Central memory CD8-positive, alpha-beta T cell (primary cell): ENCODE measurements around the gene CCDC149.
"Not testable (repeated sequence)": the region's sequence is repeated elsewhere in the genome, so short reads cannot be mapped to it uniquely, and the experiment has no call there.

ENCODE experiments used
- ATAC-seq: fragments of 150-1000 bp; cut with Tn5 transposase; replicated peaks from 2 replicates; pipeline ENCODE4 v1.10.0; 2022; ENCODE audit warnings: mild to moderate bottlenecking, moderate FRiP score, moderate number of reproducible peaks; ENCODE audit not compliant: poor library complexity, severe bottlenecking; ENCODE audit errors: extremely low read depth
- DNase-seq, 2 donors: peaks; one replicate each; pipeline ENCODE4 v3.0.0; 2021; ENCODE audit warnings: low spot score in 2 of 2
- H3K27ac Mint-ChIP-seq: one replicate; pipeline ENCODE4 v1.8.0; 2022; ENCODE audit warnings: low read depth, mild to moderate bottlenecking, moderate library complexity, mixed read lengths
- H3K27me3 Mint-ChIP-seq: one replicate; pipeline ENCODE4 v1.8.0; 2022; ENCODE audit warnings: mixed read lengths
- H3K36me3 Mint-ChIP-seq: one replicate; pipeline ENCODE4 v1.8.0; 2022; ENCODE audit warnings: mild to moderate bottlenecking, moderate library complexity, mixed read lengths; ENCODE audit not compliant: insufficient read depth
- H3K4me1 Mint-ChIP-seq: one replicate; pipeline ENCODE4 v1.8.0; 2022; ENCODE audit warnings: mixed read lengths
- H3K4me3 Mint-ChIP-seq: one replicate; pipeline ENCODE4 v1.8.0; 2022; ENCODE audit warnings: mild to moderate bottlenecking, moderate library complexity, mixed read lengths
- H3K9me3 Mint-ChIP-seq: one replicate; pipeline ENCODE4 v1.8.0; 2022; ENCODE audit warnings: mixed read lengths

Gene CCDC149

GRCh38 chr4:24910499-24910898 is 2.3 kb downstream of the CCDC149 start:
- Mint-ChIP-seq H3K27me3 (peaks cover 45% of the 10 kb centered on the region), H3K4me3 (no peak overlapping the region)

GRCh38 chr4:24909606-24910005 is 3.2 kb downstream of the CCDC149 start:
- Mint-ChIP-seq H3K27me3 (peaks cover 40% of the 10 kb centered on the region), H3K9me3 (peaks cover 14% of the 10 kb centered on the region)
- H3K27ac Mint-ChIP-seq, DNase-seq, ATAC-seq, H3K4me1 Mint-ChIP-seq, H3K36me3 Mint-ChIP-seq, H3K4me3 Mint-ChIP-seq: not testable (repeated sequence)

More at GRCh38 chr4:24910499-24910898, 2.3 kb downstream of the CCDC149 start:
- no peaks in the 10 kb centered on the region for H3K36me3 Mint-ChIP-seq
- peaks cover 14% of the 10 kb centered on the region for H3K9me3 Mint-ChIP-seq
- H3K4me1 Mint-ChIP-seq = no peaks in the 10 kb centered on the region
- no peak for DNase-seq
- no peak for ATAC-seq
- no peak overlapping the region for H3K27ac Mint-ChIP-seq

GRCh38 chr4:24897639-24898038 is 15.2 kb downstream of the CCDC149 start:
- no peak for ATAC-seq
- no peaks in the 10 kb centered on the region for H3K27me3 Mint-ChIP-seq
- H3K9me3 Mint-ChIP-seq = no peaks in the 10 kb centered on the region
- no peak overlapping the region for H3K4me3 Mint-ChIP-seq
- no peaks in the 10 kb centered on the region for H3K4me1 Mint-ChIP-seq
- H3K27ac Mint-ChIP-seq = no peak overlapping the region
- no peaks in the 10 kb centered on the region for H3K36me3 Mint-ChIP-seq
- no peak for DNase-seq

GRCh38 chr4:24896977-24897376 is 15.9 kb downstream of the CCDC149 start:
- Mint-ChIP-seq H3K4me1 (no peaks in the 10 kb centered on the region), H3K9me3 (no peaks in the 10 kb centered on the region), H3K27me3 (no peaks in the 10 kb centered on the region), H3K4me3 (no peak overlapping the region), H3K27ac (no peak overlapping the region), H3K36me3 (no peaks in the 10 kb centered on the region)
- no peak for ATAC-seq
- no peak for DNase-seq

- H3K9me3 Mint-ChIP-seq = no peaks in the 10 kb centered on the region
- ATAC-seq (no peak), DNase-seq (no peak)
- H3K27ac Mint-ChIP-seq = no peak overlapping the region
- no peaks in the 10 kb centered on the region for H3K27me3 Mint-ChIP-seq
- no peaks in the 10 kb centered on the region for H3K36me3 Mint-ChIP-seq
- H3K4me3 Mint-ChIP-seq = no peak overlapping the region
- H3K4me1 Mint-ChIP-seq = no peaks in the 10 kb centered on the region
These were observed 16.8 kb downstream of the CCDC149 start for GRCh38 chr4:24896056-24896455.

GRCh38 chr4:24895461-24895860 is 17.4 kb downstream of the CCDC149 start:
- ATAC-seq = no peak

GRCh38 chr4:24894846-24895245 is 18.0 kb downstream of the CCDC149 start:
- DNase-seq = no peak
- Mint-ChIP-seq H3K36me3 (no peaks in the 10 kb centered on the region), H3K4me3 (no peak overlapping the region), H3K9me3 (no peaks in the 10 kb centered on the region), H3K27me3 (no peaks in the 10 kb centered on the region), H3K27ac (no peak overlapping the region), H3K4me1 (no peaks in the 10 kb centered on the region)
- ATAC-seq = no peak

More at GRCh38 chr4:24895461-24895860, 17.4 kb downstream of the CCDC149 start:
- H3K27me3 Mint-ChIP-seq = no peaks in the 10 kb centered on the region
- no peaks in the 10 kb centered on the region for H3K36me3 Mint-ChIP-seq
- H3K27ac Mint-ChIP-seq = no peak overlapping the region
- H3K4me1 Mint-ChIP-seq = no peaks in the 10 kb centered on the region
- DNase-seq = no peak
- H3K9me3 Mint-ChIP-seq = no peaks in the 10 kb centered on the region
- no peak overlapping the region for H3K4me3 Mint-ChIP-seq

- no peak for ATAC-seq
- Mint-ChIP-seq H3K36me3 (no peaks in the 10 kb centered on the region), H3K27me3 (no peaks in the 10 kb centered on the region), H3K27ac (no peak overlapping the region), H3K4me1 (no peaks in the 10 kb centered on the region), H3K4me3 (no peak overlapping the region), H3K9me3 (no peaks in the 10 kb centered on the region)
- no peak for DNase-seq
These were observed 18.6 kb downstream of the CCDC149 start for GRCh38 chr4:24894243-24894642.

- peaks cover 5% of the 10 kb centered on the region for H3K27me3 Mint-ChIP-seq
- no peaks in the 10 kb centered on the region for H3K36me3 Mint-ChIP-seq
- H3K4me3 Mint-ChIP-seq = no peak overlapping the region
- ATAC-seq (no peak), DNase-seq (no peak)
- no peaks in the 10 kb centered on the region for H3K9me3 Mint-ChIP-seq
- no peaks in the 10 kb centered on the region for H3K4me1 Mint-ChIP-seq
- no peak overlapping the region for H3K27ac Mint-ChIP-seq
These were observed 20.1 kb downstream of the CCDC149 start for GRCh38 chr4:24892778-24893177.

GRCh38 chr4:24892278-24892677 is 20.6 kb downstream of the CCDC149 start:
- ATAC-seq (no peak), DNase-seq (no peak)
- H3K9me3 Mint-ChIP-seq = no peaks in the 10 kb centered on the region
- H3K36me3 Mint-ChIP-seq = no peaks in the 10 kb centered on the region
- no peaks in the 10 kb centered on the region for H3K4me1 Mint-ChIP-seq
- no peak overlapping the region for H3K27ac Mint-ChIP-seq
- peaks cover 6% of the 10 kb centered on the region for H3K27me3 Mint-ChIP-seq
- no peak overlapping the region for H3K4me3 Mint-ChIP-seq

- Mint-ChIP-seq H3K4me1 (no peaks in the 10 kb centered on the region), H3K9me3 (no peaks in the 10 kb centered on the region), H3K27me3 (peaks cover 6% of the 10 kb centered on the region), H3K27ac (no peak overlapping the region), H3K4me3 (no peak overlapping the region), H3K36me3 (no peaks in the 10 kb centered on the region)
- no peak for ATAC-seq
- DNase-seq = no peak
These were observed 22.2 kb downstream of the CCDC149 start for GRCh38 chr4:24890561-24891126.

GRCh38 chr4:24889991-24890390 is 22.9 kb downstream of the CCDC149 start:
- Mint-ChIP-seq H3K27ac (no peak overlapping the region), H3K4me3 (no peak overlapping the region), H3K36me3 (no peaks in the 10 kb centered on the region), H3K9me3 (no peaks in the 10 kb centered on the region), H3K27me3 (peaks cover 6% of the 10 kb centered on the region), H3K4me1 (no peaks in the 10 kb centered on the region)
- no peak for ATAC-seq
- DNase-seq = no peak

GRCh38 chr4:24888475-24889344 is 24.1 kb downstream of the CCDC149 start:
- DNase-seq = no peak
- no peak overlapping the region for H3K4me3 Mint-ChIP-seq
- no peaks in the 10 kb centered on the region for H3K4me1 Mint-ChIP-seq
- H3K27ac Mint-ChIP-seq = no peak overlapping the region
- peaks cover 6% of the 10 kb centered on the region for H3K27me3 Mint-ChIP-seq
- no peak for ATAC-seq
- no peaks in the 10 kb centered on the region for H3K9me3 Mint-ChIP-seq
- H3K36me3 Mint-ChIP-seq = no peaks in the 10 kb centered on the region
